Retinal pigment epithelial cell (primary cell): ENCODE data around the gene ZNF83.

ENCODE experiments used
- DNase-seq: peaks from one replicate; pipeline ENCODE4 v3.0.0-alpha.2; 2010; ENCODE audit warnings: low read depth
- H3K4me3 ChIP-seq: 2 replicates; pipeline ENCODE4 v1.5.1; 2011; ENCODE audit warnings: mild to moderate bottlenecking, low read length, control low read depth, moderate library complexity
- TF ChIP-seq, protein P1 (sequence below): conservative IDR thresholded peaks from 2 replicates; pipeline ENCODE4 v1.5.1; 2011; ENCODE audit warnings: low read depth, low read length, control low read depth, inconsistent platforms

Gene ZNF83

DNA sequence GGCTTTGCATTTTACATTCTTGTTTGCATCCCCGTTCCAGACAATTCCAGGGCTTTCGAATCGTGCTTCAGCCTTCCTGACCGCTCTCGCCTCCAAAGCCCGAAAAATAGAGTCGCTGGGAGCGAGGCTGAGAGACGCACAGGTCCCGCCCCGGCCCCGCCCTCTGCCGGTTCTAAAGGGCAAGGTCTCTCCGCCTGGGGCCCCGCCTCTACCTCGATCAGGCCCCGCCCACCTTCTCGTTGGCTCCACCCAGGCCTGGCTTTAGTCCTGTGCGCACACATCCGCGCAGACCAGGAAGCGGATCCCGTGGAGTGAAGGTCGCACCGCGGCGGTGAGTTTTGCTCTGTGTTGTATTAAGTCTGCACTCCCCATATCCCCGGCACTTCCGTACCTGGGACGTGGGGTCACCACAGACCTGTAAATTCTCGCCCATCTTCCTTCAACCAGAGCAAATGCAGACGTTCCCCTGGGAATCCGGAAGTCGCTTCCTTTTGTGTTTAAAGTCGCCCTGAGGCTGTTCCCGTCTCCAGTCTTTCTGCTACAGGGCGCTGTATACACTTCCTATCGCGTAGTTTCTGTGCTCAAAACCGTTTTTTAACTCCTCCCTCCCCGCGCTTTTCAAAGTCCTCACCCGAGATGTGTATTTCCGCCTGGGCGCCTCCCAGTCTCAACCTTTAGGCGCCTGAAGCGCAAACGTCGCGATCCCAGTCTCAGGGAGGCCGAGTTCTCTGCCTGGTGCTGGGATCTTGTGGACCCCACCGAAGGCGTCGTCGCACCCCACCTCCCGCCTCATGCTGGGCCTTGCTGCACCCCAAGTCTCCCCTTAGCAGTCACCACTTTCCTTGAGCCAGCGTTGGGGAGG lies 67.9 kb downstream of the ZNF83 start, which contains the start of gene ZNF701:
Gene ZNF701, plus strand, starts transcription at position 288 of the 862 bp plus-strand sequence. CDS start 3,861 bp downstream, outside the sequence.
- TF ChIP-seq, protein P1, sequence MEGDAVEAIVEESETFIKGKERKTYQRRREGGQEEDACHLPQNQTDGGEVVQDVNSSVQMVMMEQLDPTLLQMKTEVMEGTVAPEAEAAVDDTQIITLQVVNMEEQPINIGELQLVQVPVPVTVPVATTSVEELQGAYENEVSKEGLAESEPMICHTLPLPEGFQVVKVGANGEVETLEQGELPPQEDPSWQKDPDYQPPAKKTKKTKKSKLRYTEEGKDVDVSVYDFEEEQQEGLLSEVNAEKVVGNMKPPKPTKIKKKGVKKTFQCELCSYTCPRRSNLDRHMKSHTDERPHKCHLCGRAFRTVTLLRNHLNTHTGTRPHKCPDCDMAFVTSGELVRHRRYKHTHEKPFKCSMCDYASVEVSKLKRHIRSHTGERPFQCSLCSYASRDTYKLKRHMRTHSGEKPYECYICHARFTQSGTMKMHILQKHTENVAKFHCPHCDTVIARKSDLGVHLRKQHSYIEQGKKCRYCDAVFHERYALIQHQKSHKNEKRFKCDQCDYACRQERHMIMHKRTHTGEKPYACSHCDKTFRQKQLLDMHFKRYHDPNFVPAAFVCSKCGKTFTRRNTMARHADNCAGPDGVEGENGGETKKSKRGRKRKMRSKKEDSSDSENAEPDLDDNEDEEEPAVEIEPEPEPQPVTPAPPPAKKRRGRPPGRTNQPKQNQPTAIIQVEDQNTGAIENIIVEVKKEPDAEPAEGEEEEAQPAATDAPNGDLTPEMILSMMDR: peak; percentile 7
- peak; percentile 0 for DNase-seq

DNA sequence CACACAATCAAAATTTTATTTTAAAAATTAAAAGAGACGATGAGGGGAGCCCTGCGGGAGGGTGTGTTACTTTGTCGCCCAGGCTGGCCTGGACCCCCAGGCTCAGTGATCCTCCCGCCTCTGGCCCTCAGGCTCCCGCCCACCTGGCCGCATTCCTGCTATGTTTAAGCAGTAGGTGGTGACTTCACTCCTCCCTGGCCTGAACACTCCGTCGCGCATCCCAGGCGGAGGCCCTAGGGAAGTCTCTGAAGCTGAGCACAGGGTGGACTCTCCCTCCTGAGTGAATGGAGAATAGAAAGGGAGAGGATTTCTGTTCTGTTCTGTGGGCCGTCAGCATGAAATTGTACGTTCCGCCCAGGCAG lies 68.5 kb downstream of the ZNF83 start:
- peak overlapping the region; percentile 79 for H3K4me3 ChIP-seq
- peak; percentile 1 for DNase-seq

More for the DNA sequence above, 67.9 kb downstream of the ZNF83 start, which contains the start of gene ZNF701:
- H3K4me3 ChIP-seq: peak within 1 kb of the TSS; percentile 79

DNA sequence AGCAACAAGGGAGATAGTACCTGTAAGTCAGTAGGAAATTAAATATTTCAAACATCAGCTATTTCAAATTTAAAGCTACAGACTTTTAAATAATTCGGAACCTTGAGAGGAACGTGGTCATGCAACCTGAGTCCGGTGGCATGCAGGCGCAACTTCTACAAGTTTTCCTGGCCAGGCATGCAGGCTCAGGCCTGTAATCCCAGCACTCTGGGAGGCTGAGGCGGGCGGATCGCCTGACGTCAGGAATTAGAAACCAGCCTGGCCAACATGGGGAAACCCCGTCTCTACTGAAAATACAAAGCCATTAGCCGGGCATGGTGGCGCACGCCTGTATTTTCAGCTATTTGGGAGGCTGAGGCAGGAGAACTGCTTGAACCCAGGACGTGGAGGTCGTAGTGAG lies 70.2 kb downstream of the ZNF83 start:
- DNase-seq: no peak
- TF ChIP-seq, protein P1: no peak
- no peak overlapping the region for H3K4me3 ChIP-seq

DNA sequence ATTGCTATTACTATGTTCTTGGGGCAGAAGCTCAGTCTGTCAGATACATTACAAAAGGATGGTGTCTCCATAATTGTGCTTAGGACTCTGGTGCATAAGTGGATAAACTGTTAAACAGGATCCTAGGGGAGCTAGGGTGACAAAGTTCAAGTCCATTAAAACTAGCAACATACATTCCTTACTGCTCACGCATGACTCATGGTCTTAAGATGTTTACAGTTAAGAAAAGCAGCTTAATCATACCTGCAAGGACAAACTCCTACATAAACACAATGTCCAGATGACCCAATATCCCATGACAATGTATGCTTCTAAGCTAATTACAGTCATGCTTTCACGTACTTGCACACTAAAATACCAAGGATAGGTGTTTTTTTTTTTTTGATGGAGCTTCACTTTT lies 71.6 kb downstream of the ZNF83 start:
- no peak overlapping the region for H3K4me3 ChIP-seq
- TF ChIP-seq, protein P1: no peak
- no peak for DNase-seq

DNA sequence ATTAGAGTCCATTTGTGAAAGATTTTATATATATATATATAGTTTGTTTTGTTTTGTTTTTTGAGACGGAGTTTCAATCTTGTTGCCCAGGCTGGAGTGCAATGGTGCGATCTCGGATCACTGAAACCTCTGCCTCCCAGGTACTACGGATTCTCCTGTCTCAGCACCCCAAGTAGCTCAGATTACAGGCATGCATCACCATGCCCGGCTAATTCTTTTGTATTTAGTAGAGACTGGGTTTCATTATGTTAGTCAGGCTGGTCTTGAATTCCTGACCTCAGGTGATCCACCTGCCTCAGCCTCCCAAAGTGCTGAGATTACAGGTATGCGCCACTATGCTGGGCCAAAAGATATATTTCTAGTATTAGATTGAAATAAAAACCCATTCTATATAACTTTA lies 72.0 kb downstream of the ZNF83 start:
- H3K4me3 ChIP-seq: no peak overlapping the region
- no peak for DNase-seq
- TF ChIP-seq, protein P1: no peak
